ENCODE results near the gene ARPIN. TPM values are rescaled to one million over a fixed set of nuclear protein-coding genes. Genes with fewer than 3 reads are reported as not detected.
A peak's percentile ranks its signal among the peaks of the same experiment; 100 is the strongest.

Gene ARPIN
- polyA plus RNA-seq, 2 of the 4 experiments (the other 2 are of a cell fraction) = 17.2 to 20.3 TPM

DNA sequence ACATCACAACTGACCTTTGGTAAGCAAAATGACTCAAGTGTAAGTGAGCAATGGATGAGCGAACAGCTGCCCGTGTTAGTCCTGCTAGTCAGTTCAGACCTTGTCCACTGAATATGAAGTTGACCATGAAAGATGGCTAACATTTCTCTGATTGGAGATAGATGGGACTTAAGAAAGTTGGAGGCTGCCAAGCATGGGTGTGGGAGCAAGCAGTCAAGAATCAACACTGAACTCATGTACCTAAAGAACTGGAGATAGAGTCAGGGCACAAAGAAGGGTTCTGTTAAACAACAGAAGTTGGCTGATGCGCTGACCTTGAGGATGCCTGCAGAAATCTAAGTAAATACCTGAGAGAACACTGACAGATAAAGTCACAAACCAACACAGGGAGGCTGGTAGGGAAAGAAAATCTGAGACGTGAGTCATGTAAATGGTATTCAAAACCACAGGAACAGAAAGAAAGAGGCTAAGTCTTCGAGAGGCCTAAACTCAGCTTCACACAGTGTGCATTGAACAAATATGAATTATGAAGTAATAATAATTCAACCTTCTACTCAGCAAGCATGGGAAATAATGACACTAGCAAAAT is 67.4 kb downstream of the ARPIN start:
- FAIRE-seq = peak; percentile 84
- CTCF ChIA-PET = interaction anchor here (0.7 to 2.5 kb wide), 11 partner anchors 16 to 298 kb away, joined by 3 to 9 read pairs (median 4); no protein-coding TSS in a partner anchor
- WGBS (ENCODE audit: missing lambda C conversion rate) = 10% methylated on average over 5 of the region's 5 CpGs

More for the DNA sequence above, 67.4 kb downstream of the ARPIN start:
- DNase-seq (ENCODE audit: low read depth in 1 of 2, low spot score in 1 of 2) (peak; percentile 72 to 80), ATAC-seq (peak; percentile 89 to 92)
- peak overlapping the region; percentile 69 for H3K4me2 ChIP-seq
- TF ChIP-seq GATA3 (IDR thresholded peaks at IDR 0.05; ENCODE audit: borderline replicate concordance) (peak; percentile 62; the same call in 1 of the 2 replicates), CHD2 (IDR thresholded peaks at IDR 0.05; ENCODE audit: low read length, partially characterized antibody) (no peak), HDAC2 (IDR thresholded peaks at IDR 0.05) (no peak), JUNB (IDR thresholded peaks at IDR 0.05) (peak; percentile 66), RFX5 (IDR thresholded peaks at IDR 0.05) (no peak), HMGXB4 (CRISPR knock-in tag; IDR thresholded peaks at IDR 0.05; ENCODE audit: borderline replicate concordance) (no peak), POLR2AphosphoS2 (conservative IDR thresholded peaks at IDR 0.05; ENCODE audit: low read length) (no peak), MAFK (IDR thresholded peaks at IDR 0.05; ENCODE audit: partially characterized antibody) (peak; percentile 3), EP300 (IDR thresholded peaks at IDR 0.05) (0 out of 5 replicates have a peak, but pooled peaks of 1 of the 2 experiments have one; percentile 11), POLR2A (IDR thresholded peaks at IDR 0.05; ENCODE audit: low read length) (no peak), BHLHE40 (IDR thresholded peaks at IDR 0.05; ENCODE audit: low read depth, low read length) (no peak), JUN (IDR thresholded peaks at IDR 0.05) (no peak), FOSL2 (IDR thresholded peaks at IDR 0.05) (peak; percentile 48; the same call in 1 of the 2 replicates), FOSL2 (CRISPR knock-in tag; IDR thresholded peaks at IDR 0.05) (peak; percentile 88), ZNF302 (CRISPR knock-in tag; IDR thresholded peaks at IDR 0.05) (no peak), NFE2L2 (conservative IDR thresholded peaks at IDR 0.05; ENCODE audit: low read length) (no peak), ZC3H11A (IDR thresholded peaks at IDR 0.05) (no peak), CEBPB (IDR thresholded peaks at IDR 0.05) (peak in 1 of 2 experiments; percentile 61; a peak in 1 of 4 replicates), MYC (IDR thresholded peaks at IDR 0.05; ENCODE audit: borderline replicate concordance, low read length) (no peak), E2F6 (IDR thresholded peaks at IDR 0.05; ENCODE audit: borderline replicate concordance, low read depth) (no peak), ELK1 (IDR thresholded peaks at IDR 0.05; ENCODE audit: low read depth, low read length) (no peak), SREBF2 (IDR thresholded peaks at IDR 0.05) (no peak), HEYL (CRISPR knock-in tag; IDR thresholded peaks at IDR 0.05) (no peak), ZSCAN20 (CRISPR knock-in tag; IDR thresholded peaks at IDR 0.05) (no peak), FOSB (CRISPR knock-in tag; IDR thresholded peaks at IDR 0.05) (0 out of 2 replicates have a peak, but pooled peaks have one; percentile 5)
- TF ChIP-seq, protein P1, sequence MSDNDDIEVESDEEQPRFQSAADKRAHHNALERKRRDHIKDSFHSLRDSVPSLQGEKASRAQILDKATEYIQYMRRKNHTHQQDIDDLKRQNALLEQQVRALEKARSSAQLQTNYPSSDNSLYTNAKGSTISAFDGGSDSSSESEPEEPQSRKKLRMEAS (IDR thresholded peaks at IDR 0.05) = peak; percentile 34; the same call in 1 of the 2 replicates
- TF ChIP-seq, protein P2, sequence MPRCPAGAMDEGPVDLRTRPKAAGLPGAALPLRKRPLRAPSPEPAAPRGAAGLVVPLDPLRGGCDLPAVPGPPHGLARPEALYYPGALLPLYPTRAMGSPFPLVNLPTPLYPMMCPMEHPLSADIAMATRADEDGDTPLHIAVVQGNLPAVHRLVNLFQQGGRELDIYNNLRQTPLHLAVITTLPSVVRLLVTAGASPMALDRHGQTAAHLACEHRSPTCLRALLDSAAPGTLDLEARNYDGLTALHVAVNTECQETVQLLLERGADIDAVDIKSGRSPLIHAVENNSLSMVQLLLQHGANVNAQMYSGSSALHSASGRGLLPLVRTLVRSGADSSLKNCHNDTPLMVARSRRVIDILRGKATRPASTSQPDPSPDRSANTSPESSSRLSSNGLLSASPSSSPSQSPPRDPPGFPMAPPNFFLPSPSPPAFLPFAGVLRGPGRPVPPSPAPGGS (IDR thresholded peaks at IDR 0.05) = 0 out of 3 replicates have a peak, but pooled peaks have one; percentile 30
- POLR2A ChIA-PET = interaction anchor here (1.3 kb wide), 1 partner anchor 24 kb away, joined by 3 read pairs; no protein-coding TSS in a partner anchor
- H3K9me3 ChIP-seq = no peaks in the 10 kb centered on the region
- peaks cover 55% of the 10 kb centered on the region for H3K4me1 ChIP-seq
- H3K27ac ChIP-seq = peak overlapping the region; percentile 73 to 81
- H3K4me3 ChIP-seq = no peak overlapping the region

Small RNA genes lying within 50 kb of the gene (small RNA-seq; reads per million reads assigned to genes)
- gene MIR5009 (0 to 2.3 (median 0) reads per million in 6 experiments), gene MIR5094 (0 to 4.8 (median 0.24) reads per million in 6 experiments), gene RNU6-1111P (0 reads per million in 6 experiments), gene RNU7-111P (0 reads per million in 6 experiments)

Other genes with a start within 250 kb of the ARPIN start
- 0.56 and 0.74 TPM in 2 replicates for gene PLIN1, start 233.6 kb downstream of the ARPIN start, polyA plus RNA-seq (2011; rRNA removed)
- gene PLIN1, start 233.6 kb downstream of the ARPIN start, polyA plus RNA-seq (2017; fragmentation: RNase III; extraction: RNeasy Plus Mini Kit Qiagen cat#74134 plus additional on column Dnase treatment) = 0.13 to 0.28 TPM (median 0.27 TPM) in 3 replicates
- 8.1 and 11.3 TPM in 2 replicates for gene PEX11A, start 222.2 kb downstream of the ARPIN start, polyA plus RNA-seq (2011; rRNA removed)
- 5.2 to 6.3 TPM (median 6.0 TPM) in 3 replicates for gene PEX11A, start 222.2 kb downstream of the ARPIN start, polyA plus RNA-seq (2017; fragmentation: RNase III; extraction: RNeasy Plus Mini Kit Qiagen cat#74134 plus additional on column Dnase treatment)
- gene WDR93, start 222.1 kb downstream of the ARPIN start, polyA plus RNA-seq (2011; rRNA removed) = 0.26 and 0.38 TPM in 2 replicates
- gene WDR93, start 222.1 kb downstream of the ARPIN start, polyA plus RNA-seq (2017; fragmentation: RNase III; extraction: RNeasy Plus Mini Kit Qiagen cat#74134 plus additional on column Dnase treatment) = 0.10 to 0.16 TPM (median 0.12 TPM) in 3 replicates
- gene MESP1, start 161.7 kb downstream of the ARPIN start, polyA plus RNA-seq (2011; rRNA removed) = 1.2 and 1.7 TPM in 2 replicates
- 2.3 to 2.8 TPM (median 2.7 TPM) in 3 replicates for gene MESP1, start 161.7 kb downstream of the ARPIN start, polyA plus RNA-seq (2017; fragmentation: RNase III; extraction: RNeasy Plus Mini Kit Qiagen cat#74134 plus additional on column Dnase treatment)
- 0.22 and 0.24 TPM in 2 replicates for gene MESP2, start 136.6 kb downstream of the ARPIN start, polyA plus RNA-seq (2011; rRNA removed)
- 0.50 to 0.57 TPM (median 0.53 TPM) in 3 replicates for gene MESP2, start 136.6 kb downstream of the ARPIN start, polyA plus RNA-seq (2017; fragmentation: RNase III; extraction: RNeasy Plus Mini Kit Qiagen cat#74134 plus additional on column Dnase treatment)
- 3.8 and 5.3 TPM in 2 replicates for gene ANPEP, start 98.1 kb downstream of the ARPIN start, polyA plus RNA-seq (2011; rRNA removed)
- gene ANPEP, start 98.1 kb downstream of the ARPIN start, polyA plus RNA-seq (2017; fragmentation: RNase III; extraction: RNeasy Plus Mini Kit Qiagen cat#74134 plus additional on column Dnase treatment) = 9.3 to 12.5 TPM (median 9.9 TPM) in 3 replicates
- gene AP3S2, start 19.0 kb downstream of the ARPIN start, polyA plus RNA-seq (2011; rRNA removed) = 56.7 and 85.9 TPM in 2 replicates
- gene AP3S2, start 19.0 kb downstream of the ARPIN start, polyA plus RNA-seq (2017; fragmentation: RNase III; extraction: RNeasy Plus Mini Kit Qiagen cat#74134 plus additional on column Dnase treatment) = 85.1 to 95.0 TPM (median 91.7 TPM) in 3 replicates
- 2.6 and 5.0 TPM in 2 replicates for gene ZNF710, start 88.4 kb upstream of the ARPIN start, polyA plus RNA-seq (2011; rRNA removed)
- gene ZNF710, start 88.4 kb upstream of the ARPIN start, polyA plus RNA-seq (2017; fragmentation: RNase III; extraction: RNeasy Plus Mini Kit Qiagen cat#74134 plus additional on column Dnase treatment) = 7.2 to 10.2 TPM (median 7.8 TPM) in 3 replicates
- gene IDH2, start 189.5 kb upstream of the ARPIN start, polyA plus RNA-seq (2011; rRNA removed) = 31.8 and 37.7 TPM in 2 replicates
- 29.9 to 32.8 TPM (median 32.2 TPM) in 3 replicates for gene IDH2, start 189.5 kb upstream of the ARPIN start, polyA plus RNA-seq (2017; fragmentation: RNase III; extraction: RNeasy Plus Mini Kit Qiagen cat#74134 plus additional on column Dnase treatment)

Measured in A549 (cell line).